Occipital lobe (tissue), 2 donors: ENCODE results near the gene LPCAT1. TPM values are rescaled to one million over a fixed set of nuclear protein-coding genes. Genes with fewer than 3 reads are reported as not detected.
"Not testable (repeated sequence)": the region's sequence is repeated elsewhere in the genome, so short reads cannot be mapped to it uniquely, and the experiment has no call there.

Experiments
- DNase-seq: peaks from one replicate; lab custom pipeline; 2025; lab: John Stamatoyannopoulos, UW
- total RNA-seq: library from RNA; depleted of rRNA; stranded (reverse); fragments of >200 nt; gene quantifications from one replicate; pipeline ENCODE4 v1.2.3, GENCODE V29; 2014

Gene LPCAT1
- total RNA-seq, 1 donor from 2014 or later, result 129 TPM

DNA sequence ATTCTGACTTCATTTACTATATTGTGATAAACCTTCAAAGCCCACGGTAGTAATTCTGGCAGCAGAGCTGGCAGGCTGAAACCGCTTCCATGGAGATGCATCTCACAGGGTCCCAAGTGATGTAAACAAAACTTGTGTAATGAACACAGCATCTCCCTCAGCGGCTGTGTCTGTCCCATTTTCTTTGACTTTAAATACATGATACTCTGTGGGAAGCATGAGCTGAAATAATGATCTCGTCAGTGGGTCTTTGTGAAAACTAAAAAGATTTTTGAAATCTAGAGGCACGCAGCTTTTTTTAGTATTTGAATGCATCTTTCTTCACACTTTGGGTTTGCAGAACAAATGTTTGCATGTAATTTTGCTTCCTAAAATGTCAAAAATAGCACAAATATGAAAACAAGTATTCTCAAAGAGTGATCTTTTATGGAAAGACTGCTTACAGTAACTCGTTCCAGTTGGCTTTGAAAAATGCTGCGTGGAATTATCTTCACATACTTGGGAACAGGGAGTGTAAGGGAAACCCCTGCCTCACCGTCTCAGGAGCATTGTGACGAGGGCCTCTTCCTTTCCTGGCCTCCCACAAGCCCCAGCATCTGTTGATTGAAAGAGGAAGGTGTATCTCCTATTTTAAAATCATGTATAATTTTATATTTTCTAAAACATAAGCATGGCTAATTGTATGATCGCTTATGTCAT, 18.1 kb upstream of the LPCAT1 start:
- DNase-seq, result no peak

DNA sequence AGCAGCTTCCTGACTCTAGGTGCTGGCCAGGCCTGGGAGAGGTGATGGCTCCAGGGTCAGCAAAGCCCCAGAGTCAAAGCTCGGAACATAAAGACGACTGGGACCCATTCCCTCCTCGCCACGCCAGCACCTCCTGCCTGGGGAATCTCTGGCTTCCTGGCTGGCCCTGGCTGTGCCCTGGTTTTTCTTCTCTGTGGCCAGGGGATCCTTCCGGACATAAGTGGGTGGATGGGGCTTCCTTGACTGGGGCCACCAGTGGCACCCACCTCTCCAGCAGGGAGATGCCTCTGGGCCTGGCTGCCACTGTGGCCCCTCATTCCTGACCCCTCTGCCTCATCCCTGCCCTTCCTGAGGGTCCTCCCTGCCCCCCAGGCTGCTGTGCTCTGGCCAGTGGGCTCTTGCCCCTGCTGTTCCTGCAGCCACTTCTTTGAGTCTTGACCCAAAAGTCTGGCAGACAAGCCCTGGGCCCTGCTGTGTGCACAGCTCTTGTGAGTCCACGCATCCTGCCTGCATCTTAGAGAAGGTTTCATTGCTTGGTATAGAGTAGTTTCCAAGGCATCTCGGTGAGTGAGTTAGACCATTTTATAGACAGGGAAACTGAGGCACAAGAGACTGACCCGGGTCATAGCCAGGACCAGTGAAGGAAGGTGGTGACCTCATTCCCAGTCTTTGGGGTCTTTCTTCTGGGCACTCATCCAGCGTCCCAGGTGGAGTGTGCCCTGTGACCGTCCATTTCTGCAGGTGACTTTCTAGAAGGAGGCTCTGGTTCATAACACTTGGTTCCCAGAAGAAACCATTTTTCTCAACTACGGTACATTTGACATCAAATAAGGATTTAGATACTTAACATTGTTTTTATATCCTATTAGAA, 17.3 kb upstream of the LPCAT1 start:
- no peak for DNase-seq

DNA sequence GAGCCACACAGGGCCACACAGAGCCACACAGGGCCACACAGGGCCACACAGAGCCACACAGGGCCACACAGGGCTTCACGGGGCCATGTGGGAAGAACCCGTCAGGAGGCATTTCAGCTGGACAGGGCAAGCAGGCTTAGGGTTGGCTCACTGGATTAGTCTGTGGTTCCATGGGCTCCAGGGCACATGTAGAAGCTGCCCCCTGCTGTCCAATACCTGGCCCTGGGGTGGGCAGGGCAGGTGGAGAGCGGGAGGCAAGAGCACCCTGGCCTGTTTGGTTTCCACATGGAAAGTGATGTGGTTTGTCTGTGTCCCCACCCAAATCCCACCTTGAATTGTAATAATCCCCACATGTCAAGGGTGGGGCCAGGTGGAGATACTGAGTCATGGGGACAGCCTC, 16.4 kb upstream of the LPCAT1 start:
- no peak for DNase-seq

DNA sequence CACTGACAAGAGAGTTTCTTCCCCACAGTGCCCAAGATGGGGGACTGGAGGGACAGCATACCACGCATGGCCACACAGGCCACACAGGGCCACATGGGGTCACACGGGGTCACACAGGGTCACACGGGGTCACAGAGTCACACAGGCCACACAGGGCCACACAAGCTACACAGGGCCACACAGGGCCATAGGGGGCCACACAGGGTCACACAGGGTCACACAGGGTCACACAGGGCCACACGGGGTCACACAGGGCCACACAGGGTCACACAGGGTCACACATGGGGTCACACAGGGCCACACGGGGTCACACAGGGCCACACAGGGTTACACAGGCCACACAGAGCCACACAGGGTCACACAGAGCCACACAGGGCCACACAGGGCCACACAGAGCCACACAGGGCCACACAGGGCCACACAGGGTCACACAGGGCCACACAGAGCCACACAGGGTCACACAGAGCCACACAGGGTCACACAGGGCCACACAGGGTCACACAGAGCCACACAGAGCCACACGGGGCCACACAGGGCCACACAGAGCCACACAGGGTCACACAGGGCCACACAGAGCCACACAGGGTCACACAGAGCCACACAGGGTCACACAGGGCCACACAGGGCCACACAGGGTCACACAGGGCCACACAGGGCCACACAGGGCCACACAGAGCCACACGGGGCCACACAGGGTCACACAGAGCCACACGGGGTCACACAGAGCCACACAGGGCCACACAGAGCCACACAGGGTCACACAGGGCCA, 15.8 kb upstream of the LPCAT1 start:
- DNase-seq, result not testable (repeated sequence)

DNA sequence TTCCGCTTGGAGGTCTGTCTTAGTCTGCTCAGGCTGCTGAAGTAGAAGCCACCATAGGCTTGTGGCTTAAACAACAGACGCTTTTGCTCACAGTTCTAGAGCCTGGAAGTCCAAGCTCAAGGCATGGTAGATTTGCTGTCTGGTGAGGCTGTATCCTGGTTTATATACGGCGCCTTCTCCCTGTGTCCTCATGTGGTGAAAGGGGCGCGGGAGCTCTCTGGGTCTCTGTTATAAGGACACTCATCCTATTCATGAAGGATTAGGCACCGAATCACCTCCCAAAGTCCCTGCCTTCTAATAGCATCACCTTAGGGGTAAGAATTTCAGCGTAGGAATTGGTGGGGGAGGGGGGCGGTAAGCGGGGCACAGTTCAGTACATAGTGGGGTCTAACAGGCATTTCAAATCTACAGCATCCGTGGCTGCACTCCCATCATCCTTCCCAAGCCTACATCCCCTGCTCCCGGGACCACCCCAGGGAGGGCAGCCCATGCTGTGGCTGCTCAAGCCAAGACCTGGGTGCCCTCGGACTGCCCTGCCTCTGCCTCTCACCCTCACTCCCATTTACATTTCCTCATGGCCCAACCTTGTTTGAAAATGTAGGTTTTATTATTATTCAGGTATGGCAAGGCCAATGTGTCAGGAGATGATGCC, 15.1 kb upstream of the LPCAT1 start:
- DNase-seq, result no peak

DNA sequence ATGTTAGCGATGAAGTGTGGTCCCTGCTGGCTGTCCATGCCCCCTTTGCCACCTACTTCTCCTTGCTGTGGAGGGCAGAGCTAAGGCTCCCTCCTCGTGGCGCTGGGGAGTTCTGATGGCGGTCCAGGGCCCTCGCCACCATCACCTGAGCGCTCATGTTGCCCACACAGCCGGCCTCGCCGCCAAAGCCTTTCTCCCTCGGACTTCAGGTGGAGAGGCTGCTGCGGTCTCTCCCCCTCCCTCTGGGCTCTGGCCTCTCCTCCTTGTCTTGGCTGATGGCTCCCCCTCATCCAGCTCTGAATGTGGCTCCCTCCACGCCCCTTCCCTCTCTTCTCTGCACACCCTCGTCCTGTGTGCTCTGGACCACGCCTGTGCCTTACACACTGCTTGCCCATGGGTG, 14.5 kb upstream of the LPCAT1 start:
- DNase-seq, result no peak

DNA sequence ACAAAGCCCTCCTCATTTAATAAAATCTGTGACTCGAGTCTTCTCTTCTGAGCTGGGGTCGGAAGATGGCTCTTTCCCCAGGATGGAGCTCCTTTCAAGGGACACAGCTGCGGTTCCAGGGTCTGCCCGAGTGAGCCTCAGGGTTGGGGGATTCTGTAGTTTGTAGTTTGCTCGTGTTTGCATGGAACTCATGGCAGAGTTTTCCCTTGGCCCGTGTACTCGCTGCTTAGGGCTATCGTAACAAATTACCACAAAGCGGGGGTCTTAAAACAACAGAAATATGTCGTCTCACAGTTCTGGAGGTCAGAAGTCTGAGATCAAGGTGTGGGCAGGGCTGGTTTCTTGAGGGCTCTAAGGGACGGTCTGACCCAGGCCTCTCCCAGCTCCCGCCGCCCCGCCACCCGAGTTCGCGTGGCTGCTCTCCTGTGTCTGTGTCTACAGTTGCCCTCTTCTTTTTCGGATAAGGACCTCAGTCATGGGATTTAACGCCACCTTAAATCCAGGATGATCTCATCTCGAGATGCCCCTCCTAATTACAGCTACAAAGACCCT, 13.9 kb upstream of the LPCAT1 start:
- no peak for DNase-seq

DNA sequence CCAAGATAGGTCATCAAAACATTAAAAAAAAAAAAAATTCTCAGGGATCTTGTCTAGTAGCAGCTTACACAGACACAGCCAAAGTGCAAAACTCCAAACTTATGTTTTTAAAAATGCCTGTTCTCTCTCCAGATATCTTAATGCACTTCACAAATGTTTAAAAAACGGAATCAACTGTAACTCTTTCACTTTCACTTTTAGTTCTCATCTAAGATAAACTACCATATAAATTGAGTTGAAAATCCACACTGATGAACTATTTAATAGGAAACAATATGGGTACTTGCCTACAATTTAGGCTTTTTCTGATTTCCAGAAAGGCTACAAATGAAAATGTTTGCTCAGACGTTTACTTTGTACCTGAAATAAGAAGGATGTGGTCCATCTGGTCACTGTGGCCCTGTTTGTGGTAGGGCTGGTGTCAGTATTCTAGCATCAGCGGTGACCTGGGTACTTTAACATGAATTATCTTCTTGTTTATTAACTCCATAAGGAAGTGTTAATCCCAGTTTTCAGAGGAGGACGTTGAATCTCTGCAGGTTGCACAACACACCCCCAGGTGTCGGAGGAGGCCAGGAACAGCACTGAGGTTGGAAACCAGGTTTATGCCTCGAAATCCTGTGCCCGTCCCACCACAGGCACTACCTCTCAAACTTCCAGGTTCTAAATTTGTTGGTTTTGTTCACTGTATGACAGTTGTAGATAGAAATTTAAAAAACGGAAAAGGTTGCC, 13.3 kb upstream of the LPCAT1 start:
- no peak for DNase-seq

DNA sequence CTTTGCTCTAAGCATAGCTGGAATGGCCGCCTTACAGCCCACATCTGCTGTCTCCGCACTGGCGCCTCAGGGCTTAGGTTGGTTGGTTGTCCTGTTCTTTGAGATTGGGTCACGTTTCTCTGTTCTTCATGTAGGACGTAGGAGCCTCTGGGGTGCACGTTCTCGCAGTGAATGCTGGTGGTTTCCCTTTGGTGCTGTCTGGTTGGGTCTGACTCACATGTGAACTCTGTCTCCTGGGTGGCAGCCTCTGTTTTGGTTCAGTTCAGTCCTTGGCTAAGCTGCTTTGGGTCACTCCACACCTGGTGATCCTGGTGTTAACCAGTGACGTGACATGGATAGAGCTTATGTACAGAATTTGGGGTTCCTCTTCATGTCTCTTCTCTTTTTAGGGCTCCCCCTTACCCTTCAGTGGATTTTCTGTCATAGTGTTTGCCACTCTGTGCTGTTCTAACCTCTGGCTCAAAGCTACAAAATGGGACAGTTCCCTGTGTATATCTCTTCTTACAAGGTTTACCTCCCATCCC, 12.6 kb upstream of the LPCAT1 start:
- no peak for DNase-seq

DNA sequence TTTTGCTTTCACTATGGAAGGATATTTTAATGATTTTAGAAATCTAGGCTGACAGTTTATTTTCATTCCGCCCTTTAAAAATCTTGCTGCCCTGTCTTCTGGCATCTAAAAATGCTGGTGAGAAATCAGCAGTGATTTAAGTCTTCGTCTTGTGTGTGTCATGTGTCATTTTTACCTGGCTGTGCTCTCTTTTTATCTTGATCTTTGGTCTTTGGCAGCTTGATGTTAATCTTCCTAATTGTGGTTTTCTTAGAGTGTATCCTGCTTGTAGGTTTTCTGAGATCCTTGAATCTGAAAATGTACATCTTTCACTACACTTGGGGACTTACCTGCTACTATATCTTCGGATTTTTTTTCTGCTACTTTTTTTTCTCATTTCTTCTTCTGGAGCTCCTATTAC, 11.9 kb upstream of the LPCAT1 start:
- no peak for DNase-seq

DNA sequence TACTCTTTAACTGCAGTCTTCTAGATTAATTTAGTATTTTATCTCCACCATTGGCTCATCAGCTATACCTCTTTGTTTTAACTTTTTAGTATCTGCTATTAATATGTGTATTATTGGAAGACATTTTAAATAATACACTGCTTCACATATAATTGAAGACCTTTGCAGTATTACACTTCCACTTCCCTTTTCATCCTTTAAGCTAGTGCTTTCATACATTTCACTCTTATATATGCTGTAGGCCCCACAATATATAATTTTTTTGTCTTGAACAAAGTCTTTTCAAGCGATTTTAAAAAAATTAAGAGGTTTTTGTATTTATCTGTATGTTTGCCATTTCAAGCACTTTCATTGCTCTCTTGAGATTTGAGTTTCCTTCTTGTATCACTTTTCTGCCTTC, 8.6 kb upstream of the LPCAT1 start:
- no peak for DNase-seq

DNA sequence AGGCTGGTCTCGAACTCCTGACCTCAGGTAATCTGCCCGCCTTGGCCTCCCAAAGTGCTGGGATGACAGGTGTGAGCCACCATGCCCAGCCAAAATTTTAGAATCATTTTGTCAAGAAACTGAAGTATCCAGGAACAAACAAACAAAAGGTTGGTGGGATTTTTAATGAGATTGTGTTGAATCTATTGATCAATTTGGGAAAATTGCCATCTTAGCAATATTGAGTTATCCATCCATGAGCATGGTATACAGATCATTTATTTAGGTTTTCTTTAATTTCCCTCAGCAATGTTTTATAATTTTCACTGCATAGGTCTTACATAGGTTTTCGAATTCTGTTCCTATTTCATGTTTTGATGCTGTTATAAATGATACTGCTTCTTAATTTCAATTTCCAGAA, 5.7 kb upstream of the LPCAT1 start:
- DNase-seq, result no peak

DNA sequence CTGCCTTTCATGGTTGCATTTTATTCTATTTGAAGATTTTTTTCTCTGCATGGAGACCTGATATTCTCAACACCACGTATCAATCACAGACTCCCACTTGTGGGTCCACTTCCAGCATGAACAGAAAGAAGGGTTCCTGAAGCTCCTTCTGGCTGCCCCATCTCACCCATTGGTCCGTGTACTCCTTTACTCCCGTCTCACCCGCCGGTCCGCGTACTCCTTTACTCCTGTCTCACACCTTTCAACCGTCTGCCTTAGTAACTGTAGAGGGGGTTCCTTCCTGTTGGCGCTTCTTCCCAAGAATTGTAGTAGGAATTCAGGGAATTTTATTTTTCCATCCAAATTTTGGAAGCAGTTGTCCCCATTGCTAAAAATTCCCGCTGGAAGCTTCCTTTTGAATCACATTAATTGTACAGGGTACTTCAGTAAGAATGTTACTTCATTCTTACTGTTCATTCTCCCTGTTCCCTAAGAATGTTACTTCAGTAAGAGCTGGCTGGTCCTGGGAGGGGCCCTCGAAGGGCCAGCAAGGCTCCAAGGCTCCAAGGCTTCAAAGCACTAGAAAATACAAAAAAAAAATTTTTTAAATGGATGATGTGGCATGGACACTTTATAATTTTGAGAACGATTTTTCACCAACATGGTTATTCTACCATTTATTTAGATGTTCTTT, 3.9 kb upstream of the LPCAT1 start:
- DNase-seq, result no peak

DNA sequence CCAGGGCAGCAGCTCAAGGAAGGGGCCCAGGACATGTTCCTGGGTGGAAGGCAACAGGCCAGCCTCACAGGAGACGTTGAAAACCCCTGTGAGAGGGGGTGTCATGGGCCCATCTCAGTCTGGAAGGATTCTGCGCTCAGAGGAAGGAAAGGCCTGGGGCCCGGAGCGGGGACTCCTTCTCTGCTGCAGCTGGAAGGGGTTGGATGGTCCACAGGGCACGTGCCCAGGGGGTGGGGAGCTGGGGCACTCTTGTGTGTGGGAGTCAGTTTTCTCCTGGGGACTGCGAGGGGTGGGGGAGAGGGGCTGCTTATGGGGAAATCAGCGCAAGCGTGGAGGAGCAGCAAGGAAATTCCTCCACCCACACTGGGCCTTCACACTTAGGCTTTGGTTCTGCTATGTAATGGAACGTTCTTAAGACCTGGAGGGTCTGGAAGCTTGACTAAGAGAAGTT, 2.9 kb upstream of the LPCAT1 start:
- no peak for DNase-seq

DNA sequence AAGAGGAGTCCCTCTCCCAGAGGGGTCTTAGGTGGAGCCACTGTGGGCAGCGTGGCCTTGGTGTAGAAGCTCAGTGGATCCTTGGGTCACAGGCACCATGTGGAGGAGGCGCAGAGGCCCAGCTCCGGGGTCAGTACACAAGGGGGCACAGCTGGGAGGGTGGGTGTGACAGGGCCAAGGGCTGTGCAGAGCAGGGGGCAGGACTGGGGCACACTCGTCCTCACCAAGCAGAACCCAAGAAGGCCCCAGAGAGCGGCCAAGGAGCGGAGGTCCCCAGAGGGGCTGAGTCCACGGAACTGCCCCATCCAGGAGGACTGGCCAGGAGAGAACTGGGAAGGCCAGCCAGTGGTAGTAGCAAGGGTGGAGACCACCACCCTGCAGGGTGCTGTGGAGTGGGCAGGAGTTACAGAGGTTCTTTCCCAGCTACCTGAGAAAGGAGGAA, 2.5 kb upstream of the LPCAT1 start:
- no peak for DNase-seq

DNA sequence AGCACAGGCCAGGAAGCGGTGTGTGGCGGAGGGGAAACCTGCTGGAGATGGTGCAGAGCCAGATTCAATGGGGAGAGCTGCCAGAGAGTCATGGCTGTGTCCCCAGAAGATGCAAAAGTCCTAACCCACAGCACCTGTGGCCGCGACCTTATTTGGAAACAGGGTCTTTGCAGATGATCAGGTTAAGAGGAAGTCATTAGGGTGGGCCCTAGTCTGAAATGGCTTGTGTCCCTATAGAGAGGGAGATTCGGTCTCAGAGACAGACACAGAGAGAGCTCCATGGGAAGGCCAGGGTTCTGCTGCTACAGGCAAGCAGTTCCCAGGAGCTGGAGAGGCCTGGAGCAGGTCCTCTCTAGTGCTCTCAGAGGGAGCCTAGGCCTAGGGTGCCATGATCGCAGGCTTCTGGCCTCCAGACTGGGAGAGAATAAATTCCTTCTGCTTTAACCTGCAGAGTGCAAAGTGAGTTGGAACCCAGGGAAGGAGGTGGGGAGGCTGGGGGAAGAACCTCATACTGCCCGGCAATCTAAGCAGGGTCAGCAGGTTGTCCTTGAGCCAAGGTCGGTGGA, 1.9 kb upstream of the LPCAT1 start:
- no peak for DNase-seq

DNA sequence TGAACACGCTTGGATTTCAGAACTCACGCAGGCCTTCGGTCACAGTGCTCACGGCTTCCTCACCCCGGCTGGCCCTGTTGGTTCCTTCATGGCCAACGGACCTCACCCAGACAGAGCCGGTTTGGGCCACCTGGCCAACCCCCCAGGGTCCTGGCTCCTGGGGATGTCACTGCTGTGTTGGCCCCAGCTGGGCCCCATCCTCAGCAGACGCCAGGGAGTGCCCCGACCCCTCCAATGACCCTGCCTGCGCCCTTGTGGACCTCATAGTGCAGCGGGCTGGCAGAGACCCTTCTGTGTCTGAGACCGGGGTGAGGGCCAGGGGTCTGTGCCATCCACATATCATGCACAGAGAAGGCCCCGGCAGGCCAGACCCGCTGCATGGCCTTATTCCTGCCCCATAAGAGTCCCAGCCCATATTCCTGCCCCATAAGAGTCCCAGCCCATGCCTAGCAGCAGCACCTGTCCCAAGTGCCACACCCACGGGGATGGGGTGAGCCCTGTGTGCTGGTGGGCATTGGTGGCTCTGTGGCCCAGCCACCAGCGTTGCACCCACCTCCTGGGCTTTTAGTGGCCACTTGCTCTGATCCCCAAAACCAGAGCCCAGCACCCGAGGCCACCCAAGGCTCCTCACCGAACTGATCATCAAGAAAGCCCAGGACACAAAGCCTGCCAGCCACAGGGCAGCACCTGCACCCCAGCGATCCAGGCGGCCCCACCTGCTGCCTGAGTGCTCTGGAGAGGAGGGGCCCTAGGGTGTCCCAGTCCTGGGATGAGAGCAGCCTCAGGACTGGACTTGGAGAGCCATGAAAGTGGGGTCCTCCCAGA, 1.3 kb upstream of the LPCAT1 start:
- DNase-seq, result no peak

DNA sequence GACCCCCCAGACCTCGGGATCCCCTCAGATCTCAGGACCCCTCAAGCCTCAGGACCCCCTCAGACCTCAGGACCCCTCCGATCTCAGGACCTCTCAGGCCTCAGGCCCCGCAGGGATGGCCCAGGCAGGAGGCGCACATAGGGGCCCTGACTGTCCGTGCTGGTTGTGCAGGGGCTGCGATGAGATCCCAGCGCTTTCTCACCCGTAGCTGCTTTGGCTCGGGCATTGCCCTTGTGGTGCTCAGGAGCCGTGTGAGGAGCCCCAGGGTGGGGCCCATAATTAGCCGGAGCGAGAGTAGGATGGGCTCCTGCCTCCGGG, 680 bp upstream of the LPCAT1 start:
- no peak for DNase-seq

DNA sequence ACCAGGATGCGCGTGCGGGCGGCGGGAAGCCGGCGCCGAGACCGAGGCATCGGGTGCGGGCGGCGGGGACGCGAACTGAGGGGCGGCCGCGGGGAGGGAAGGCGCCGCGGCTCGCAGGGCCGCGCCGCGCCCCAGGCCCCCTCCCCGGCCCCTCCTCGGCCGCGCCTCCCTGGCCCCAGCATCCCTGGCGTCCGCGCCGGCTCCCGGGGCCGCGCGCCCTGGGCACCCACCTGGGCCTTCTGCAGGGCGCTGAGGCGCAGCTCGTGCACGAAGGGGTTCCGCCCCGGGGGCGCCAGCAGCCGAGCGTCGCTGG, 324 bp downstream of the LPCAT1 start:
- no peak for DNase-seq
